Brain pericyte (primary cell): ENCODE results near the gene MAPT.

Experiments used
- DNase-seq: peaks from one replicate; pipeline ENCODE4 v3.0.0-alpha.2; 2012; ENCODE audit warnings: low read depth, low spot score

Gene MAPT

DNA sequence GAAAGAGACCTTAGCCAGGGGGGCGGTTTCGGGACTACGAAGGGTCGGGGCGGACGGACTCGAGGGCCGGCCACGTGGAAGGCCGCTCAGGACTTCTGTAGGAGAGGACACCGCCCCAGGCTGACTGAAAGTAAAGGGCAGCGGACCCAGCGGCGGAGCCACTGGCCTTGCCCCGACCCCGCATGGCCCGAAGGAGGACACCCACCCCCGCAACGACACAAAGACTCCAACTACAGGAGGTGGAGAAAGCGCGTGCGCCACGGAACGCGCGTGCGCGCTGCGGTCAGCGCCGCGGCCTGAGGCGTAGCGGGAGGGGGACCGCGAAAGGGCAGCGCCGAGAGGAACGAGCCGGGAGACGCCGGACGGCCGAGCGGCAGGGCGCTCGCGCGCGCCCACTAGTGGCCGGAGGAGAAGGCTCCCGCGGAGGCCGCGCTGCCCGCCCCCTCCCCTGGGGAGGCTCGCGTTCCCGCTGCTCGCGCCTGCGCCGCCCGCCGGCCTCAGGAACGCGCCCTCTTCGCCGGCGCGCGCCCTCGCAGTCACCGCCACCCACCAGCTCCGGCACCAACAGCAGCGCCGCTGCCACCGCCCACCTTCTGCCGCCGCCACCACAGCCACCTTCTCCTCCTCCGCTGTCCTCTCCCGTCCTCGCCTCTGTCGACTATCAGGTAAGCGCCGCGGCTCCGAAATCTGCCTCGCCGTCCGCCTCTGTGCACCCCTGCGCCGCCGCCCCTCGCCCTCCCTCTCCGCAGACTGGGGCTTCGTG is at the start of gene MAPT:
Gene MAPT, plus strand, starts transcription at position 533 of the 763 bp plus-strand sequence. CDS start 67,784 bp downstream, outside the sequence.
- DNase-seq: peak; percentile 60

GRCh38 chr17:45844695-45845375 is 49.5 kb upstream of the MAPT start, which contains the start of gene SPPL2C:
SPPL2C (plus strand) TSS chr17:45844881; CDS start chr17:45844907, 26 bp downstream.
- DNase-seq: no peak

DNA sequence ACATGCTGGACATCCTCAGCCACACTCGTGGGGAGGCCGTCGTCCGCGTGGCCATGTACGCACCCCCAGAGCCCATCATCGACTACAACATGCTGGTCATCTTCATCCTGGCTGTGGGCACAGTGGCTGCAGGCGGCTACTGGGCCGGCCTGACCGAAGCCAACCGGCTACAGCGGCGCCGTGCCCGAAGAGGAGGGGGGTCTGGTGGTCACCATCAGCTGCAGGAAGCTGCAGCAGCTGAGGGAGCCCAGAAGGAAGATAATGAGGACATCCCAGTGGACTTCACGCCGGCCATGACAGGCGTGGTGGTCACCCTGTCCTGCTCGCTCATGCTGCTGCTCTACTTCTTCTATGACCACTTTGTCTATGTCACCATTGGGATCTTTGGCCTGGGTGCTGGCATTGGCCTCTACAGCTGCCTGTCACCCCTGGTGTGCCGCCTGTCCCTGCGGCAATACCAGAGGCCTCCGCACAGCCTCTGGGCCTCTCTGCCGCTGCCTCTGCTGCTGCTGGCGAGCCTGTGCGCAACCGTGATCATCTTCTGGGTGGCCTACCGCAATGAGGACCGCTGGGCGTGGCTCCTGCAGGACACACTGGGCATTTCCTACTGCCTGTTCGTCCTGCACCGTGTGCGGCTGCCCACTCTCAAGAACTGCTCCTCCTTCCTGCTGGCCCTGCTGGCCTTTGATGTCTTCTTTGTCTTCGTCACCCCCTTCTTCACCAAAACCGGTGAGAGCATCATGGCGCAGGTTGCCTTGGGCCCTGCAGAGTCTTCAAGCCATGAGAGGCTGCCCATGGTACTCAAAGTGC is 48.8 kb upstream of the MAPT start:
- DNase-seq: no peak

DNA sequence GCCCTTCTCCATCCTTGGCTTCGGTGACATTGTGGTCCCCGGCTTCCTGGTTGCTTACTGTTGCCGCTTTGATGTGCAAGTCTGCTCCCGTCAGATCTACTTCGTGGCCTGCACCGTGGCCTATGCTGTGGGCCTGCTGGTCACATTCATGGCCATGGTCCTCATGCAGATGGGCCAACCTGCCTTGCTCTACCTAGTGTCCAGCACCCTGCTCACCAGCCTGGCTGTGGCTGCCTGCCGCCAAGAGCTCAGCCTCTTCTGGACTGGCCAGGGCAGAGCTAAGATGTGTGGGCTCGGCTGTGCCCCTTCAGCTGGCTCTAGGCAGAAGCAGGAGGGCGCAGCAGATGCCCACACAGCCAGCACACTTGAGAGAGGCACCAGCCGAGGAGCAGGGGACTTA is 48.1 kb upstream of the MAPT start:
- DNase-seq: no peak

GRCh38 chr17:45846646-45847045 is 47.7 kb upstream of the MAPT start:
- DNase-seq: no peak

- DNase-seq: no peak
Measured at GRCh38 chr17:45847101-45847500, 47.3 kb upstream of the MAPT start.

- DNase-seq: no peak
Measured at GRCh38 chr17:45847747-45848146, 46.6 kb upstream of the MAPT start.

GRCh38 chr17:45848405-45848804 is 45.9 kb upstream of the MAPT start:
- DNase-seq: no peak

DNA sequence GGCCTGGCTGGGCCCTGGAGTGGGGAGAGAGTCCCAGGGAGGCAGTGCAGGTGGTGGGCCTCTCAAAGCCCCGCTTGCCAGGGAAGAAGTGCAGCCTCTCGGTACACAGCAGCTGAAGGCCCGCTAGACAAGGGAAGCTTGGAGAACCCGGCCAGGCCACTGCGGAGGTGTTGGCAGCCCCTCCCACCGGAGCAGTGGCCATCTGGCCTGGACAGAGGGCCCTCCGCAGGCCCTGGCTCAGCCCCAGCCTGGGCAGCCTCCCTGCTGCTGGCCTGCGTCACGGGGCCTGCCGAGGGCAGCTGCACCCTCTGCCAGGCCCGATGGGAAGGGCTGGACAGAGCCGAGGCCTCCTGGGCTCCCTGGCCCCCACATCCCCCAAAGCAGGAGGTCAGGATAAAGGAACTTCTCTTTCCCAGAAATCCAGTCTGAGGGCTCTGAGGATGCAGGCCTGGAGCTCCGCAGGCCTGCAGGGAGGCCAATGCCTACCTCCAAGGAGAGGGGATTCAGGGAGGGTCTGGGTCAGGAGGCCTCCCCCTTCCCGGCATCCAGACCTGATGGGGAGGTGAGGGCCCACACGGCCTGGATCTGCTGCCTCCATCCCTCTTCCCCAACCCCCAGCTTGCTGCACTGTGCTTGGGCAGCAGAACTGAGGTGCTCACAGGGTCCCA is 45.4 kb upstream of the MAPT start:
- no peak for DNase-seq

- no peak for DNase-seq
Measured at GRCh38 chr17:45849536-45849990, 44.8 kb upstream of the MAPT start.

DNA sequence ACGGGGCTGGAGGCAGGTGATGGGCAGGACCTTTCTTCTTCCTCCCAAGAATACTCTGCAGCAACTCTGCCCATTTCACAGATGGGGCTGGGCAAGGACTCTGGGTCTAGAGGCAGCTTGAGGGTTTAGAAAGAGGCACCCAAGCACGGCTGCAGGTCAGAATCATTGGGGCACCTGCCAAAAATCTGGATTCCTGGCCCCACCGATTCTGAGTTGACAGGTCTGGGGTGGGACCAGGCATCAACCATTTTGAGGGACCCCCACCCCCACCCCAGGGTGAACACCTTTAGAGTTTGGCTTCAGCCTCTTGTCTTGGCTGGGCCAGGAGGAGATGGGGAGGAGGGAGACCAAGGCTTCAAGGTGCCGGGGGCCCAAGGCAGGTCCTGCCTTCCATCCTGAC is 44.3 kb upstream of the MAPT start:
- no peak for DNase-seq

- no peak for DNase-seq
Measured at GRCh38 chr17:45850468-45850867, 43.9 kb upstream of the MAPT start.

DNA sequence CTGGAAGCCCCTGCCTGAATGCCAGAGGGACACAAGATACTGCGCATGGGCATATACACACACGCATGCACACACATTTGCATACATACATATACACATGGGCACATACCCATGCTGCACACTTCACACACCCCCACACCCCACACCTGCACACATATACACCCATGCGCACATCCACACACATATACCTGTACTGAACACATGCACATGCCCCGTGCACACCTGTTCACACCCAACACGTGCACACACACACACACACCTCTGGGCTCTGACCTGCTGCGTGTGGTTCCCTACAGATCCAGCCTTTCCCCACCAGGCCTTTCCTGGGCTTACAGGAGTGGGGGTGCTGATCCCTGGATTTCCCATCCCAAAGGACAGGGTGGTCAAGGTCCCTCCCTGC is 43.3 kb upstream of the MAPT start:
- DNase-seq: no peak

- no peak for DNase-seq
Measured at GRCh38 chr17:45851464-45851863, 42.9 kb upstream of the MAPT start.

- DNase-seq: no peak
Measured at GRCh38 chr17:45851873-45852272, 42.5 kb upstream of the MAPT start.

- DNase-seq: no peak
Measured at GRCh38 chr17:45852535-45853297, 41.6 kb upstream of the MAPT start.

DNA sequence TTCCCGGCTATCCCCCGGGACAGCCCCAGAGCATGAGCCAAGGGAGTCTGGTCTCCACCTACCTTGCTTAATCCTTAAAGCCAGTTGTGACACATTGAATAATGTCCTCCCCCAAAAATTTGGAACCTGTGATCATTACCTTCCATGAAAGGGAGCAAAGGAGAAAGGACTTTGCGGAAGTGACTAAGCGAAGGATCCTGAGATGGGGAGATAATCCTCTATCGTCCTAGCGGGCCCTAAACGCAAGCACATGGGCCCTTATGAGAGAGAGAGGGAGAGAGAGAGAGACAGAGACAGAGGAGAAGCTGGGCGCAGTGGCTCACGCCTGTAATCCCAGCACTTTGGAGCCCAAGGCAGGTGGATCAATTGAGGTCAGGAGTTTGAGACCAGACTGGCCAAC is 40.1 kb upstream of the MAPT start:
- no peak for DNase-seq

- no peak for DNase-seq
Measured at GRCh38 chr17:45855691-45856336, 38.5 kb upstream of the MAPT start.

DNA sequence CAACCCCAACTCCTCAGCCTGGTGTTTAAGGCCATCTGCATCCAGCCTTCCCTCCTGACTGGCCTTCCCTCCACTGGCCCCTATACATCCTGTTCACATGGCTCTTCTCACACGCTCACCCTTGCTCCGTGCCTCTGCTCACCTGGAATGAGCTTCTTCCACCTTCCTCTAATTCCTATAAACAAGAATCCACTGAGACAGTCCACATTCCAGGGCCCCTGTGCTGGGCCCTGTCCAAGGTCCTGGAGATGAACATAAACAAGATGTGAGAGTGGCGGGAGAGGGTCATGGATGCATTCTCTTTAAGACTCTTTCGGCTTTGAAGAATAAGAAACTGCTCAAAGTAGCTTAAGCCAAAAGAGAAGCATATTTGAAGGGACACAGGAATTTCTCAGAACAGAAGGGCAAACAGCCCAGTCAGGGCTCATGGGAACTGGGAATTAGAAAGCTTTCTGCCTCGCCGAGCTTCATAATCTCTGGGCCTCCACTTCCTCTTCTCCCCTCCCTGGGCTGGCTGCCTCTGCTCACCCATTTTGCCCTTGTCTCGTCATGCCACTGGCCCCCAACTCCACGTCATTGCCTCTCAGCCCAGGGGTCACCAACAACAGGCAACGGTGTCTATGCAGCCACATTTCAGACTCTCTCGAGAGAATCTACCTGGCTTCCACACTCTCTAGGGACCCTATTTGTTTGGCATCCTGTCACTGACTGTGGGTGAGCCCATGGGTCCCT is 36.2 kb upstream of the MAPT start:
- no peak for DNase-seq

DNA sequence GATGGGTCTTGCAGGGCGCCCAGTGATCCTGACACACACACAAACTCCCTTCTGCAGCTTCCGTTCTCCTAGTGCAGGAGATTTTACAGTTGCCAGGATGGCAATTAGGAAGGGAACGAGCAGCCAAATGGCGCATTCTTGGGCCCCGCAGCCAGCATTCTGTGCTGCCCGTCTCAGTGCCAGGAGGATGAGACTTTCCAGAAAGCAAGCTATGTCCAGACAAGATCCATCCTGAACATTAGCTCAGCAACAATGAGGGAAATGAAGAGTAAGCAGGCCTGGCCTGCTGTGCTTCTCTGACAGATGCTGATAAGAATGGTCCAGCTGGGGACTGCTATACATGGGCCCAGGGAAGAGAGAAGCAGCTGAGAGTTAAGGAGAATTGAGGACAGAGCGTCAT is 33.2 kb upstream of the MAPT start:
- DNase-seq: no peak
